Left kidney (tissue), 2 donors: ENCODE data around the gene SRD5A1. TPM values are rescaled to one million over a fixed set of nuclear protein-coding genes. Genes with fewer than 3 reads are reported as not detected.

Experiments
- DNase-seq: peaks from one replicate; pipeline ENCODE4 v3.0.0-alpha.2; 2013
- polyA plus RNA-seq: library from polyadenylated mRNA; unstranded; fragments of 120-200 nt; gene quantifications from one replicate; pipeline ENCODE4 v1.2.1, GENCODE V29; 2013; ENCODE audit not compliant: insufficient read length

SRD5A1 gene
- polyA plus RNA-seq, 1 donor = 11.7 TPM

DNA sequence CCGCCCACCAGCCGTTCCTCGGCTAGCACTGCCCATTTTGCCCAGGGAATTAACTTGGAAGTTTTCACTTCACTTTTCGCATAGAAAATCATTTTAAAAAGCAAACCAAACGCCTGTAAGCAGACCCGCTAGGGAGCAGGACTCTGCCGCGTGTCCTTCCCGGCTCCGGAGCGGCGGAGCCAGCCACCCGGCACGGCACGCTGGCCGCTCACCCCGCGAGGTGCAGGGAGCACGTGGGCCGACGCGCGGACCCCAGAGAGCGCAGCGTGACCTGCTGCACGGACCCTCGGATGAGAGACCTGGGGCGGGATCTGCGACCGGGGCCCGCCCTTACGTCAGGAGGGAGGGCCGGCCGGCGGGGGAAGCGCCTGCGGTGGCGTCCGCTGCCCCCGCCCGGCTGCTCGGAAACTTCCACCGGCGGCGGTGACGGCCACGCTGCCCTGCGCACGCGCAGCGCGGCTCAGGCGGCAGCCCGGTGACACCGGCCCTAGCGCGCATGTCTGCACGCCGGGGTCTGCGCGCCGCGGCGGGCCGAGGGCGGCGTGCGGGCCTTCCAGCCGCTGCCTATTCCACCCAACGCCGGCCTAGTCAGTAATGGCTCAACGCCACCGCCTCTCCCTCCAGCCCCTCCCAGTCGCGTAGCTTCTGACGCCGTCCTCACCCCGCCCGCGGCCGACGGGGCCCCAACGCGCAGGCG, 79.5 kb downstream of the SRD5A1 start:
- peak; percentile 97 for DNase-seq

DNA sequence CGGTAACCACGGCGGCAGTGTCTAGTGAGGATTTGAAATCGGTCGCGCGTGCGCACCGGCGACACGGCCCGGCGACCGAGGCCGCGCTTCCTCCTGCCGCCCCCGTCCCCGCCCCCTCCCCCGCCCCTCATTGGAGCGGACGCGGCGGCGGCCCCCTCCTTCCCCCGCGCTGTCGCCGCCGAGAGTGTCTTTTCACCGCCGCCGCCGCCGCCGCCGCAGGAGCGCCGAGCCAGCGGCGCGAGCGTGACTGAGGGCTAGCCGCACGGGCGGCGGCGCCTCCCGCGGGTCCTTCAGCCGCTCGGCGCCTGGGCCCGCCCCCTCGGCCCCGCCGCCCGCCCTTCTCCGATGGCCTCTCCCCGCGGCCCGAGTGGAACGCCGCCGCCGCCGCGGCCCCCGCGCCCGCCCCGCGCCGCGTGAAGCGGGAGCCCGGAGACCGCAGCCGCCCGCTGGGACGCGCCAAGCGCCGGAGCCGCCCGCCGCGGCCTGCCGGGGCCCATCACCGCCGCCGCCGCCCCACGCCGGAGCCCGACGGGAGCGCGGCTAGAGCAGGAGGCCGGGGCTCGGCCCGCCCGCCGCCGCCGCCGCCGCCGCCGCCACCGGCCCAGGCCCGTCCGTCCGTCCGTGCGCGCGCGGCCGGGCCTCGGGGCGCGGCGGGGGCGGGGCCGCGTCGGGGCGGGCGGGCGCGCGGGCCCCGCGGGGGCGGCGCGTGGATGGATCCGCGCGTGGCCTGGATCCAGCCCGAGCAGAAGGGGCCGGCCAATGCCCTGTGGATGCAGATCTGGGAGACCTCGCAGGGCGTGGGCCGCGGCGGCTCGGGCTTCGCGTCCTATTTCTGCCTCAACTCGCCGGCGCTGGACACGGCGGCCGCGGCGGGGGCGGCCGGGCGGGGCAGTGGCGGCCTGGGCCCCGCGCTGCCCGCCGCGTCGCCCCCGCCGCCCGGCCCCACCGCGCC, 80.3 kb downstream of the SRD5A1 start, which contains the start of gene TENT4A:
Gene TENT4A (plus strand): TSS at position 159 of the 952 bp plus-strand sequence. CDS start 552 bp downstream, at position 711.
- no peak for DNase-seq

GRCh38 chr5:6714226-6715041, 81.2 kb downstream of the SRD5A1 start:
- DNase-seq = no peak

DNA sequence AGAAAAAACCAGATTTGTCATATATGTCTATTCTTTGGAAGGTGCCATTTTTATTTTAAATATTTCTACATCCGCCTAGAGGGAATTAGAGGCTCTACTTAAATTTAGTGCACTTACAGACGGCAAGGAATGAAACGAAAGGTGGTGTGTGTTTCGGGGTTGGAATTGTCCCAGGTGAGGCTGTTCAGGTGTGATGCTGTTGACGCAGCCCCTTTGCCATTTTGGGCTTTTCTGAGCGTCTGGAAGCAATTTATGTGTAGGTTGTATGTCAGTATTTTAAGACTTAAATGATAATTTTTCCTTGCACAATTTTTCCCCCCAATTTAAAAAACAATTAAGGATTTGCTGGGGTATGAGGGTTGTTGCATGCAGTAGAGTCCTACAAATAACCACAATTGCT, 82.0 kb downstream of the SRD5A1 start:
- DNase-seq = no peak

GRCh38 chr5:6715758-6716628, 82.8 kb downstream of the SRD5A1 start:
- no peak for DNase-seq

DNA sequence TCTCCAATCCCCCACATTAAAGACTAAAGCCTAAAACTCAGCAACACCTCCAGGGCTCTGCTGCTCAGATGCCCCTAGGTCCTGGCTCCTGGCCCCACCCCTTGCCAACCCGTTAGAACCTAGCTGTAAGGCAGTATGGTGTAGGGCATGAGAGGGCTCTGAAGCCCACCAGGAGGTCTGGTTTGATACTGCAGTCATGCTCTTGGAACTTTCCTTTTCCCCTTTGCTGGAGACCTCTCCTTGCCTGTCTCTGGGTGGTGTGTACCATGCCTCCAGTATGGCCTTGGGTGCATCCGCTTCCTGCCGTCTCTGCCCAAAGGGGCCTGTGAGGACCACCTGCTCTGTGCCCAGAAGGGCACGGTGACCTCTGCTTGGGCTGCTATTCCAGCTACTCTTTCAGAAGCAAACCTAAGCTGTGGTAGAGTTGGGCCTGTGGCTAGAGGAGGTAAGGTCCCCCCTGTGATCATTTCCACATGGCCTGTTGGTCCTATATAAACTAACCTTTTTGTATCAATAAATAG, 83.4 kb downstream of the SRD5A1 start:
- DNase-seq = no peak

- DNase-seq = no peak
Measured at GRCh38 chr5:6717247-6717646, 84.0 kb downstream of the SRD5A1 start.

DNA sequence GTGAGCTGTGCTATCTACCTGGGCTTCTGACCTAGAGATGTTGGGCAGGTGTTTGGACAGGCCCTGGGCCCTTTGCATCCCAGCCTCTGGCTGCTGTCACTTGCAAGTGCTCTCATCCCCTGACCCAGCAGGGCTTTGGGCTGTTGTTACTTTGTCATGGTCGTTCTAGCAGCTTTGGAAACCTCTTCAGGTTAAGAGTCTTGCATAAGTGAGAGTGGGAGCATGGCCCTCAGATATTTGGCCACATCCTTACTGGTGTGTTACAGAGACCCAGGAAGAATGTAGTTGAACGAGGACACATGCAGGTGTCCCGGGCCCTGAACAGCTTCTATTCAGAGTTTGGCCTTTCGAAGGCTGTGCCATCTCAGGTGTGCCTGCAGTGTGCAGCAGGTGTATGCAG, 84.4 kb downstream of the SRD5A1 start:
- DNase-seq = no peak

- DNase-seq = no peak
Measured at GRCh38 chr5:6718161-6718681, 85.0 kb downstream of the SRD5A1 start.

DNA sequence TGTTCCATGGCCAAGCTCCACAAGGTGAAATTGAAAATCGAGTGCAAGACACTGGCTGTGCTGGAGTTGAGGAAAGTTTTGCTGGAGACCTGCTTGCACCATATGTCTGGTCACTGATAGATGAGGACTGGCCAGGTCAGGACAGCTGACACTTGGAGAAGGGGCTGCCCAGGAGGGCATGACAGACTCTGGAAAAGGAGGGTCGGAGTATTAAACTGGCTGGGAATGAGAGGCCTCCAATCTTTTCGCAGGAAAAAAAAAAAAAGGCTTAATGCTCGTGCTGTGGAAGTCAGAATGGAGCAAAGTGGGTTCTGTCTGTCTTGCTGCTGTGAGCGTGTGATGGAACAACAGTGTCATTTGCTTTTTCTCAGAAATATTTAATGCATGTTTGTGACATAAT, 85.5 kb downstream of the SRD5A1 start:
- DNase-seq = no peak

DNA sequence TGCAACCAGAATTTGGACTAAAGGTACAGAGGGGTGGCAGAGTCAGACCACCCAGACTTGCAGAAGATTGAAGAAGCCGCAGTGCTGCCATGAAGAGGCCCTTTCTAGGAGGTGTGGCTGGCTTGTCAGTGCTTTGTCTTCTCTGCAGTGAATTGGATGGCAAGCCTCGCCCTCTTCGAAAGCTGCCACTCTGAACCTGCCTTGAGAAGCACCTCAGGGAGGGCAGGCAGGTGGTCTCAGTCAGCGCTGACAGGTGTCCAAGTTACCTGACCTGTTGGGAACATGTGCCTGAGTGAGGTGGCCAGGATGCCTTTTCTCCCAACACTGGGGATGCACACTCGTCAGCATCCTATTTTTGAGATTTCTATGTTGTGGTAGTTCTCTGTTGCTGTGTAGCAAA, 86.2 kb downstream of the SRD5A1 start:
- DNase-seq = no peak

GRCh38 chr5:6719896-6720560, 86.8 kb downstream of the SRD5A1 start:
- no peak for DNase-seq

- no peak for DNase-seq
Measured at GRCh38 chr5:6720561-6720921, 87.3 kb downstream of the SRD5A1 start.

- DNase-seq = no peak
Measured at GRCh38 chr5:6721442-6721841, 88.2 kb downstream of the SRD5A1 start.

DNA sequence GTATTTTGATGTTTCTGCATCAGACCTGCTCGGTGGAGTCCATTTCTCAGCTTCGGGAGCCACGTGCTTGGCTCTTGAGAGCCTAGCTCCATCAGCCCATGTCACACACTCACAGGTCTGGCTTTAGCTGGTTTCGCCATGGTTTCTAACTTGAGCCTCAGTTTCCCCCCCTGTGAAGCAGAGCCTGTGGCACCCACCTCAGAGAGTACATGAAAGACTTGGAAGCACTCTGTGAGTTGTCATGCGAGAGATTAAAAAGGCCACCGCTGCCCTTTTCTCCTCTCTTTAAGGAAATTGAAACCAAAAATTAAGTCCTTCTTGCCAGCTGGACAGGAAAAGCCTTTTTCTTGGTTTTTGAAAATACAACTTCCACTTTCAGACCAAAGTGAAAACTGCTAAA, 88.8 kb downstream of the SRD5A1 start:
- no peak for DNase-seq

- no peak for DNase-seq
Measured at GRCh38 chr5:6723122-6723815, 90.0 kb downstream of the SRD5A1 start.

GRCh38 chr5:6723816-6724300, 90.6 kb downstream of the SRD5A1 start:
- no peak for DNase-seq
